Left lung (tissue), 10 donors: ENCODE data around the gene PEA15. TPM values are rescaled to one million over a fixed set of nuclear protein-coding genes. Genes with fewer than 3 reads are reported as not detected.

Experiments
- ATAC-seq: fragments of 200-7000 bp; cut with Tn5 transposase; one replicate; pipeline ENCODE4 v1.9.1; 2020; ENCODE audit warnings: moderate library complexity
- DNase-seq, 4 donors: peaks; one replicate each; pipeline ENCODE4 v3.0.0-alpha.2; 2013 to 2020
- H3K27ac ChIP-seq, 2 donors: fragments of 200-600 bp; sonication (generic) in 1 of 2; one replicate each; pipeline versions ENCODE4 v1.5.0 to v1.8.0; 2020 to 2021
- H3K27me3 ChIP-seq, 2 donors: fragments of 200-600 bp; sonication (generic) in 1 of 2; one replicate each; pipeline versions ENCODE4 v1.5.0 to v1.8.0; 2020 to 2021
- H3K36me3 ChIP-seq, 2 donors: fragments of 200-600 bp; sonication (generic) in 1 of 2; one replicate each; pipeline versions ENCODE4 v1.5.0 to v1.8.0; 2020 to 2021
- H3K4me1 ChIP-seq, 2 donors: fragments of 200-600 bp; one replicate each; pipeline ENCODE4 v1.8.0; 2021
- H3K4me3 ChIP-seq, 2 donors: fragments of 200-600 bp; sonication (generic) in 1 of 2; one replicate each; pipeline versions ENCODE4 v1.5.0 to v1.8.0; 2020 to 2021; ENCODE audit warnings: mild to moderate bottlenecking in 1 of 2
- H3K9me3 ChIP-seq, 2 donors: fragments of 200-600 bp; sonication (generic) in 1 of 2; one replicate each; pipeline versions ENCODE4 v1.5.0 to v1.8.0; 2020 to 2021
- intact Hi-C, 2 donors: fragments of 100-400 bp; cut with DNase I; formaldehyde crosslinking; loops; one replicate each; pipeline versions ENCODE4 v1.11.2 to v1.14.2; 2022
- polyA plus RNA-seq, 6 donors: library from polyadenylated mRNA; unstranded; fragments of 120-200 nt; gene quantifications; one replicate each; pipeline ENCODE4 v1.2.1, GENCODE V29; 2013; ENCODE audit not compliant: insufficient read length in 6 of 6
- total RNA-seq, 2 donors: library from RNA; stranded (reverse); fragmentation: NEBNext Ultra II Directional; extraction: Animal tissue kit (Norgen Biotek cat#: 25700); gene quantifications; one replicate each; pipeline ENCODE4 v1.2.1, GENCODE V29; 2021
- TF ChIP-seq, protein P1 (sequence below), 2 donors: fragments of 200-600 bp; sonication (generic) in 1 of 2; IDR thresholded peaks; one replicate each; pipeline versions ENCODE4 v1.5.0 to v1.8.0; 2021; ENCODE audit warnings: antibody characterized with exemption in 2 of 2
- donor health status: DM: no; HTN: yes; CAD: no.
- donor health status: DM: no; HTN: no; CAD: no.

PEA15 gene
- total and polyA plus RNA-seq, 8 donors: 131 to 178 (median 144) TPM

DNA sequence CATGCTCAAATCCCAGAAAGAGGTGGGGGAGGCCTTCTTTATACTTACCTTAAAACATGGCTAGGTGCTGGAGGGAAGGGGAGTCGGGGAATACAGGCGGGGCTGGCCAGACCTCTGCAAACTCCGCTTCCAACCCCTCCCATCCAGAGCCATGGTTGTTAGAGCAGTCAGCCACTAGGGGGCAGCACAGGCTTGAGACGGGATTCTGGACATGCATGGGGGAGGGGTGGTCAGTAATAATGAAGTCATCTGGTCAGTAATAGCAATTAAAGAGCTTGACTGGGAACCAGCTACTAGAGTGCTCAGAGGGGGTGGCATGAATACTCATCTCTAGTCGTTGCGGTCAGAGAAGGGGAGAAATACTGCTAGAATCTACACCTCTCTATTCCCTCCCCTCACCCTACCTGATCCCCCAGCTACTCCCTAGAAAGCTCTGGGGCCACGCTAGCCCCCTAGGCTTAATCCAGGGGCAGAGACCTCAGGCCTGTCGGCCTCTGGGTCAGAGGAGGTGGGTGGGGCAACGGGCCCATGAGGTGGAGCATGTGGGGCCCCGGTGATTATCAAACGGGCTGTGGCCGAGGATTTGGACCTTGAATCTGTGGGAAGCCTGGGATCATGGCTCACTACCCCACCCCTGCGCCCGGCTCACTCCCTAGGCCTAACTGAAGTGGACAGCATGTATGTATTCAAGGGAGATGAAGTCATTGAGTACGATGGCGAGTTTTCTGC is 11.9 kb upstream of the PEA15 start:
- H3K27ac ChIP-seq: no peak overlapping the region
- ATAC-seq: peak; percentile 99

DNA sequence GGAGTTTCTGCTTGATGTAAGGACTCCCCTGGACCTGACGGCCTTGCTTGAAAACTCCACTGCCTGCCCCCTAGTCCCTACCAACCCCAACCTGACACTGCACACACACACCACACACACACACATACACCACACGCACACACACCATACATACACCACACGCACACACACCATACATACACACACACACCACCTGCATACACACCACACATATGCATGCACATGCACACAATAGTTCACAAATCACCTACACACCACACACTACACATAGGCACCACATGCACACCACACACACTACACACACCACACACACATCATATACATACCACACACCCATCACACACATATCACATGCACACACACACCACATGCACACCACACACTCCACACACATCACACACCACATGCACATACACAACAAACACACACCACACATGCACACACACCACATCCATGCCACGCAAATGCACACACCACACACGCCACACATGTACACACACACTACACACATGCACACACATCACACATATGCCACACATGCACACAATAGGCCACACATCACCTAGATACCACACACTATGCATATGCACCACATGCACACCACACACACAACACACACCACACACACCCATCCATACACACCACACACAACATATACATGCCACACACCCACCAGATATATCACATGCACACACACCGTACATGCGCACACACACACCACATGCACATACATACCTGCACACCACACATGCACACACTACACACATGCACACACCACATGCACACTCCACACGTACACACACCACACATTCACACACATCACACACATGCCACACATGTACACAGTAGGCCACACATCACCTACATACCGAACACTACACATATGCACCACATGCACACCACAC is 11.1 kb upstream of the PEA15 start:
- DNase-seq: no peak
- H3K27me3 ChIP-seq: no peaks in the 10 kb centered on the region
- peaks cover 8 to 13% of the 10 kb centered on the region in 2 donors for H3K4me1 ChIP-seq
- no peaks in the 10 kb centered on the region for H3K9me3 ChIP-seq
- no peaks in the 10 kb centered on the region for H3K36me3 ChIP-seq
- no peak overlapping the region for H3K4me3 ChIP-seq
- ATAC-seq: no peak
- intact Hi-C loops: loop anchor here in 1 of 2 donors (5.0 to 10.0 kb wide), 3 partner anchors 51 to 98 kb away; no protein-coding TSS in a partner anchor
- no peak overlapping the region for H3K27ac ChIP-seq
- TF ChIP-seq, protein P1, sequence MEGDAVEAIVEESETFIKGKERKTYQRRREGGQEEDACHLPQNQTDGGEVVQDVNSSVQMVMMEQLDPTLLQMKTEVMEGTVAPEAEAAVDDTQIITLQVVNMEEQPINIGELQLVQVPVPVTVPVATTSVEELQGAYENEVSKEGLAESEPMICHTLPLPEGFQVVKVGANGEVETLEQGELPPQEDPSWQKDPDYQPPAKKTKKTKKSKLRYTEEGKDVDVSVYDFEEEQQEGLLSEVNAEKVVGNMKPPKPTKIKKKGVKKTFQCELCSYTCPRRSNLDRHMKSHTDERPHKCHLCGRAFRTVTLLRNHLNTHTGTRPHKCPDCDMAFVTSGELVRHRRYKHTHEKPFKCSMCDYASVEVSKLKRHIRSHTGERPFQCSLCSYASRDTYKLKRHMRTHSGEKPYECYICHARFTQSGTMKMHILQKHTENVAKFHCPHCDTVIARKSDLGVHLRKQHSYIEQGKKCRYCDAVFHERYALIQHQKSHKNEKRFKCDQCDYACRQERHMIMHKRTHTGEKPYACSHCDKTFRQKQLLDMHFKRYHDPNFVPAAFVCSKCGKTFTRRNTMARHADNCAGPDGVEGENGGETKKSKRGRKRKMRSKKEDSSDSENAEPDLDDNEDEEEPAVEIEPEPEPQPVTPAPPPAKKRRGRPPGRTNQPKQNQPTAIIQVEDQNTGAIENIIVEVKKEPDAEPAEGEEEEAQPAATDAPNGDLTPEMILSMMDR (IDR thresholded peaks at IDR 0.05): no peak

More for the DNA sequence above, 11.9 kb upstream of the PEA15 start:
- Histone ChIP-seq H3K4me3 (no peak overlapping the region), H3K36me3 (no peaks in the 10 kb centered on the region), H3K27me3 (no peaks in the 10 kb centered on the region), H3K4me1 (peaks cover 8 to 13% of the 10 kb centered on the region in 2 donors), H3K9me3 (no peaks in the 10 kb centered on the region)
- intact Hi-C loops: loop anchor here in 1 of 2 donors (5.0 to 10.0 kb wide), 3 partner anchors 52 to 99 kb away; no protein-coding TSS in a partner anchor
- TF ChIP-seq, protein P1 (IDR thresholded peaks at IDR 0.05): peak; percentile 95 to 98
- peak; percentile 81 to 92 (median 84) for DNase-seq

GRCh38 chr1:160194737-160195059 is 10.5 kb upstream of the PEA15 start:
- no peaks in the 10 kb centered on the region for H3K27me3 ChIP-seq
- no peaks in the 10 kb centered on the region for H3K9me3 ChIP-seq
- DNase-seq (no peak), ATAC-seq (no peak)
- intact Hi-C loops: loop anchor here in 1 of 2 donors (5.0 to 10.0 kb wide), 3 partner anchors 50 to 98 kb away; no protein-coding TSS in a partner anchor
- no peak overlapping the region for H3K27ac ChIP-seq
- H3K36me3 ChIP-seq: no peaks in the 10 kb centered on the region
- peaks cover 8 to 10% of the 10 kb centered on the region in 2 donors for H3K4me1 ChIP-seq
- H3K4me3 ChIP-seq: no peak overlapping the region
- TF ChIP-seq, protein P1 (IDR thresholded peaks at IDR 0.05): no peak

GRCh38 chr1:160196143-160196542 is 9.0 kb upstream of the PEA15 start:
- intact Hi-C loops: loop anchor here in 1 of 2 donors (10.0 kb wide), 2 partner anchors 49 to 91 kb away; no protein-coding TSS in a partner anchor
- TF ChIP-seq, protein P1 (IDR thresholded peaks at IDR 0.05): no peak
- H3K4me3 ChIP-seq: no peak overlapping the region
- DNase-seq (no peak), ATAC-seq (no peak)
- H3K27ac ChIP-seq: no peak overlapping the region
- peaks cover 8% of the 10 kb centered on the region in 2 donors for H3K4me1 ChIP-seq
- H3K9me3 ChIP-seq: no peaks in the 10 kb centered on the region
- no peaks in the 10 kb centered on the region for H3K27me3 ChIP-seq
- no peaks in the 10 kb centered on the region for H3K36me3 ChIP-seq
